A673 (cell line): ENCODE measurements around the gene DNAH10. TPM values are rescaled to one million over a fixed set of nuclear protein-coding genes. Genes with fewer than 3 reads are reported as not detected.

Experiments used
- BruUV-seq: library from RNA; stranded (reverse); fragments of 400-500 nt; replicated peaks from 2 replicates; lab custom pipeline; 2021; lab: Mats Ljungman, UMichigan
- CTCF ChIA-PET: fragments of 300-600 bp; sonication (Branson Sonifier 250); formaldehyde crosslinking; loops from one replicate; lab custom pipeline; 2022; ENCODE audit warnings: antibody characterized with exemption; lab: Charles Lee
- POLR2A ChIA-PET: fragments of 300-600 bp; sonication (Branson Sonifier 250); formaldehyde crosslinking; loops from one replicate; lab custom pipeline; 2022; ENCODE audit warnings: antibody characterized with exemption; ENCODE audit not compliant: low non-redundant PET; lab: Charles Lee
- DNase-seq: peaks from one replicate; pipeline ENCODE4 v3.0.0-alpha.2; 2015; ENCODE audit warnings: low spot score
- H3K27ac ChIP-seq: fragments of 200-600 bp; sonication (generic); 2 replicates; pipeline ENCODE4 v1.5.1; 2016; ENCODE audit warnings: mixed run types, low read depth, mild to moderate bottlenecking, mixed read lengths, antibody characterized with exemption, low read length; ENCODE audit not compliant: poor library complexity, severe bottlenecking
- H3K27me3 ChIP-seq: fragments of 200-600 bp; sonication (generic); replicated peaks from 2 replicates; pipeline ENCODE4 v1.6.1; 2017; ENCODE audit warnings: mixed run types, low read depth, mild to moderate bottlenecking, mixed read lengths, antibody characterized with exemption, low read length; ENCODE audit not compliant: insufficient read depth, poor library complexity
- H3K36me3 ChIP-seq: fragments of 200-600 bp; sonication (generic); 2 replicates; pipeline ENCODE4 v1.6.1; 2016; ENCODE audit warnings: mixed run types, mild to moderate bottlenecking, mixed read lengths, antibody characterized with exemption, low read length; ENCODE audit not compliant: insufficient read depth, poor library complexity, severe bottlenecking
- H3K4me1 ChIP-seq: fragments of 200-600 bp; sonication (generic); 2 replicates; pipeline ENCODE4 v1.6.1; 2017; ENCODE audit warnings: mixed run types, mild to moderate bottlenecking, mixed read lengths, antibody characterized with exemption, low read length; ENCODE audit not compliant: insufficient read depth, poor library complexity, severe bottlenecking
- H3K4me3 ChIP-seq: fragments of 200-600 bp; sonication (generic); 2 replicates; pipeline ENCODE4 v1.5.1; 2016; ENCODE audit warnings: low read depth, mixed run types, mild to moderate bottlenecking, mixed read lengths, low read length; ENCODE audit not compliant: poor library complexity, severe bottlenecking
- H3K9me3 ChIP-seq: fragments of 200-600 bp; sonication (generic); 2 replicates; pipeline ENCODE4 v1.6.1; 2016; ENCODE audit warnings: mixed run types, low read depth, mild to moderate bottlenecking, mixed read lengths, antibody characterized with exemption, low read length; ENCODE audit not compliant: poor library complexity, severe bottlenecking
- CTCF ChIP-seq: fragments of 300-800, 200-600 bp; sonication (generic); conservative IDR thresholded peaks from 2 replicates; pipeline ENCODE4 v1.5.1; 2017; ENCODE audit warnings: low read depth, mild to moderate bottlenecking, antibody characterized with exemption, low read length, moderate library complexity, mixed read lengths
- EZH2 ChIP-seq: fragments of 200-600 bp; sonication (generic); IDR thresholded peaks from 2 replicates; pipeline ENCODE4 v1.6.1; 2017; ENCODE audit warnings: borderline replicate concordance, low read depth, mild to moderate bottlenecking, mixed read lengths, antibody characterized with exemption, low read length; ENCODE audit not compliant: poor library complexity, severe bottlenecking
- intact Hi-C: fragments of 100-400 bp; cut with micrococcal nuclease; formaldehyde crosslinking; loops from one replicate; pipeline ENCODE4 v1.10.0; 2022; ENCODE audit not compliant: unreplicated experiment
- total RNA-seq: library from RNA; stranded (reverse); gene quantifications from 2 replicates; pipeline ENCODE4 v1.2.3, GENCODE V29; 2021

Gene DNAH10
- total RNA-seq, 1 experiment from 2014 or later = 1.1 TPM

- TF ChIP-seq EZH2 (no peak), CTCF (no peak)
- Histone ChIP-seq H3K36me3 (no peaks in the 10 kb centered on the region), H3K27me3 (no peaks in the 10 kb centered on the region), H3K4me1 (no peaks in the 10 kb centered on the region), H3K4me3 (no peak overlapping the region), H3K9me3 (no peaks in the 10 kb centered on the region), H3K27ac (no peak overlapping the region)
- intact Hi-C loops = no loop called here
- no TSS peak for BruUV-seq
- POLR2A ChIA-PET = no interaction called here
- no peak for DNase-seq
- CTCF ChIA-PET = no interaction called here
Observed at GRCh38 chr12:123948796-123949769, 187.0 kb downstream of the DNAH10 start.

- H3K36me3 ChIP-seq = no peaks in the 10 kb centered on the region
- no peaks in the 10 kb centered on the region for H3K27me3 ChIP-seq
- H3K4me3 ChIP-seq = no peak overlapping the region
- no peaks in the 10 kb centered on the region for H3K4me1 ChIP-seq
- DNase-seq = no peak
- TF ChIP-seq EZH2 (no peak), CTCF (no peak)
- H3K9me3 ChIP-seq = no peaks in the 10 kb centered on the region
- BruUV-seq = no TSS peak
- ChIA-PET CTCF (no interaction called here), POLR2A (interaction anchor here (0.6 kb wide), 1 partner anchor 37 kb away, joined by 3 read pairs; no protein-coding TSS in a partner anchor)
- intact Hi-C loops = no loop called here
- no peak overlapping the region for H3K27ac ChIP-seq
Observed at GRCh38 chr12:123949770-123950165, 187.7 kb downstream of the DNAH10 start.

- Histone ChIP-seq H3K27ac (no peak overlapping the region), H3K9me3 (no peaks in the 10 kb centered on the region), H3K27me3 (no peaks in the 10 kb centered on the region), H3K36me3 (no peaks in the 10 kb centered on the region), H3K4me3 (no peak overlapping the region), H3K4me1 (no peaks in the 10 kb centered on the region)
- no peak for TF ChIP-seq CTCF
- TF ChIP-seq EZH2 = no peak
- no peak for DNase-seq
- intact Hi-C loops = no loop called here
- ChIA-PET POLR2A (interaction anchor here (0.6 kb wide), 1 partner anchor 38 kb away, joined by 3 read pairs; no protein-coding TSS in a partner anchor), CTCF (no interaction called here)
- no TSS peak for BruUV-seq
Observed at GRCh38 chr12:123950476-123951349, 188.6 kb downstream of the DNAH10 start.
